Activated naive CD4-positive, alpha-beta T cell treated with anti-CD3 and anti-CD28 coated beads for 36 hours (primary cell): ENCODE results near the gene SCMH1. TPM values are rescaled to one million over a fixed set of nuclear protein-coding genes. Genes with fewer than 3 reads are reported as not detected.

ENCODE experiments used
- CTCF ChIA-PET: fragments of 350-600 bp; sonication (Branson Sonifier 250); formaldehyde crosslinking; loops from one replicate; lab custom pipeline; 2021; ENCODE audit warnings: antibody characterized with exemption; lab: Charles Lee
- DNase-seq: peaks from one replicate; pipeline ENCODE4 v3.0.0-alpha.2; 2020
- H3K27ac Mint-ChIP-seq: one replicate; pipeline ENCODE4 v1.8.0; 2021; ENCODE audit warnings: mild to moderate bottlenecking, mixed read lengths
- H3K27me3 Mint-ChIP-seq: one replicate; pipeline ENCODE4 v1.8.0; 2021; ENCODE audit warnings: low read depth, mixed read lengths
- H3K36me3 Mint-ChIP-seq: one replicate; pipeline ENCODE4 v1.8.0; 2021; ENCODE audit warnings: low read depth, mixed read lengths
- H3K4me1 Mint-ChIP-seq: one replicate; pipeline ENCODE4 v1.8.0; 2021; ENCODE audit warnings: low read depth, mixed read lengths
- H3K4me3 Mint-ChIP-seq: one replicate; pipeline ENCODE4 v1.8.0; 2021; ENCODE audit warnings: mild to moderate bottlenecking, moderate library complexity, mixed read lengths
- H3K9me3 Mint-ChIP-seq: one replicate; pipeline ENCODE4 v1.8.0; 2021; ENCODE audit warnings: mixed read lengths
- intact Hi-C: fragments of 100-400 bp; cut with micrococcal nuclease; formaldehyde crosslinking; loops from one replicate; pipeline ENCODE4 v1.15.1; 2023
- total RNA-seq, 2 experiments: library from RNA; stranded (reverse); gene quantifications; one replicate each; pipeline ENCODE4 v1.2.3, GENCODE V29; 2021

The SCMH1 gene
- total RNA-seq, 2 experiments from 2014 or later: 17.8 to 20.7 TPM

GRCh38 chr1:41101950-41102607 lies 140.0 kb downstream of the SCMH1 start:
- DNase-seq: no peak
- CTCF ChIA-PET: no interaction called here
- peaks cover 9% of the 10 kb centered on the region for H3K36me3 Mint-ChIP-seq
- no peak overlapping the region for H3K4me3 Mint-ChIP-seq
- intact Hi-C loops: no loop called here
- no peaks in the 10 kb centered on the region for H3K27me3 Mint-ChIP-seq
- H3K9me3 Mint-ChIP-seq: no peaks in the 10 kb centered on the region
- H3K4me1 Mint-ChIP-seq: peaks cover 2% of the 10 kb centered on the region
- no peak overlapping the region for H3K27ac Mint-ChIP-seq

- Mint-ChIP-seq H3K27me3 (no peaks in the 10 kb centered on the region), H3K27ac (no peak overlapping the region), H3K4me3 (no peak overlapping the region), H3K4me1 (peaks cover 2% of the 10 kb centered on the region), H3K9me3 (no peaks in the 10 kb centered on the region), H3K36me3 (peaks cover 7% of the 10 kb centered on the region)
- intact Hi-C loops: no loop called here
- CTCF ChIA-PET: no interaction called here
- DNase-seq: no peak
Measured at GRCh38 chr1:41101076-41101475, 141.0 kb downstream of the SCMH1 start.

- H3K9me3 Mint-ChIP-seq: no peaks in the 10 kb centered on the region
- H3K4me1 Mint-ChIP-seq: peaks cover 2% of the 10 kb centered on the region
- peaks cover 7% of the 10 kb centered on the region for H3K36me3 Mint-ChIP-seq
- H3K4me3 Mint-ChIP-seq: no peak overlapping the region
- H3K27me3 Mint-ChIP-seq: no peaks in the 10 kb centered on the region
- H3K27ac Mint-ChIP-seq: no peak overlapping the region
- CTCF ChIA-PET: no interaction called here
- intact Hi-C loops: no loop called here
- DNase-seq: no peak
Measured at GRCh38 chr1:41100170-41100569, 141.9 kb downstream of the SCMH1 start.

- Mint-ChIP-seq H3K9me3 (no peaks in the 10 kb centered on the region), H3K27ac (no peak overlapping the region), H3K4me3 (no peak overlapping the region), H3K4me1 (peaks cover 2% of the 10 kb centered on the region), H3K36me3 (peaks cover 10% of the 10 kb centered on the region), H3K27me3 (no peaks in the 10 kb centered on the region)
- DNase-seq: no peak
- CTCF ChIA-PET: no interaction called here
- intact Hi-C loops: no loop called here
Measured at GRCh38 chr1:41098730-41099460, 143.2 kb downstream of the SCMH1 start.

GRCh38 chr1:41097105-41097504 lies 145.0 kb downstream of the SCMH1 start:
- Mint-ChIP-seq H3K9me3 (no peaks in the 10 kb centered on the region), H3K36me3 (peaks cover 9% of the 10 kb centered on the region), H3K27me3 (no peaks in the 10 kb centered on the region), H3K27ac (no peak overlapping the region), H3K4me1 (peaks cover 2% of the 10 kb centered on the region), H3K4me3 (no peak overlapping the region)
- intact Hi-C loops: no loop called here
- DNase-seq: no peak
- CTCF ChIA-PET: no interaction called here

DNA sequence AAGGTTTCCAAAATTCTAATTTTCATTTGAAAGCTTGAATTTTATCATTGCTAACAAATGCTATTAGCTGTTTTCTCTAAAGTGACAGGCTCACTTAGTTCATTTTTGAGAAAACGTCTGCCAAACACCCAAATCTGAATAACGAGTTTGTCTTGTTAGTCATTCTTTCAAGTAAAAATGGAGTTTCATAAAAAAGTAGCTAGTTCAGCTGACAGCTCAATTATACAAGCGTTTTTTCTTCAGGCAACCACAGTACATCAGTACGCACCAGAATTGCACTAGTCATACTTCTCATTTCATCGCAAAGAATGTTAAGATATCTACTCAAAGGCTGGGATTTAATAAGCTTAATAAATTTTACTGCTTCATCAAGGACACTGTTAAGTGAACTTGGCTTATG lies 148.3 kb downstream of the SCMH1 start:
- H3K27me3 Mint-ChIP-seq: no peaks in the 10 kb centered on the region
- no peak overlapping the region for H3K4me3 Mint-ChIP-seq
- intact Hi-C loops: no loop called here
- H3K27ac Mint-ChIP-seq: no peak overlapping the region
- no peak for DNase-seq
- H3K36me3 Mint-ChIP-seq: peaks cover 6% of the 10 kb centered on the region
- no peaks in the 10 kb centered on the region for H3K9me3 Mint-ChIP-seq
- CTCF ChIA-PET: interaction anchor here (0.9 kb wide), 1 partner anchor 17 kb away, joined by 3 read pairs; no protein-coding TSS in a partner anchor
- no peaks in the 10 kb centered on the region for H3K4me1 Mint-ChIP-seq

GRCh38 chr1:41086921-41087320 lies 155.2 kb downstream of the SCMH1 start:
- intact Hi-C loops: no loop called here
- DNase-seq: no peak
- Mint-ChIP-seq H3K36me3 (peaks cover 8% of the 10 kb centered on the region), H3K4me3 (no peak overlapping the region), H3K27ac (no peak overlapping the region), H3K27me3 (no peaks in the 10 kb centered on the region), H3K4me1 (no peaks in the 10 kb centered on the region), H3K9me3 (no peaks in the 10 kb centered on the region)
- CTCF ChIA-PET: interaction anchor here (0.6 kb wide), 1 partner anchor 301 kb away, joined by 3 read pairs; no protein-coding TSS in a partner anchor

GRCh38 chr1:41078616-41079015 lies 163.5 kb downstream of the SCMH1 start:
- DNase-seq: no peak
- peaks cover 8% of the 10 kb centered on the region for H3K36me3 Mint-ChIP-seq
- CTCF ChIA-PET: no interaction called here
- intact Hi-C loops: no loop called here
- H3K27me3 Mint-ChIP-seq: no peaks in the 10 kb centered on the region
- H3K9me3 Mint-ChIP-seq: peaks cover 5% of the 10 kb centered on the region
- H3K4me1 Mint-ChIP-seq: peaks cover 1% of the 10 kb centered on the region
- no peak overlapping the region for H3K4me3 Mint-ChIP-seq
- H3K27ac Mint-ChIP-seq: no peak overlapping the region

GRCh38 chr1:41078193-41078592 lies 163.9 kb downstream of the SCMH1 start:
- Mint-ChIP-seq H3K27me3 (no peaks in the 10 kb centered on the region), H3K36me3 (peaks cover 12% of the 10 kb centered on the region), H3K4me3 (no peak overlapping the region), H3K27ac (no peak overlapping the region), H3K9me3 (peaks cover 5% of the 10 kb centered on the region), H3K4me1 (peaks cover 3% of the 10 kb centered on the region)
- no peak for DNase-seq
- intact Hi-C loops: no loop called here
- CTCF ChIA-PET: no interaction called here

GRCh38 chr1:41073971-41074370 lies 168.1 kb downstream of the SCMH1 start:
- intact Hi-C loops: no loop called here
- Mint-ChIP-seq H3K4me3 (no peak overlapping the region), H3K36me3 (peaks cover 17% of the 10 kb centered on the region), H3K4me1 (peaks cover 3% of the 10 kb centered on the region), H3K9me3 (peaks cover 5% of the 10 kb centered on the region), H3K27ac (no peak overlapping the region), H3K27me3 (no peaks in the 10 kb centered on the region)
- CTCF ChIA-PET: interaction anchor here (0.6 kb wide), 3 partner anchors 11 to 550 kb away, joined by 3 to 4 read pairs (median 4); no protein-coding TSS in a partner anchor
- DNase-seq: no peak

DNA sequence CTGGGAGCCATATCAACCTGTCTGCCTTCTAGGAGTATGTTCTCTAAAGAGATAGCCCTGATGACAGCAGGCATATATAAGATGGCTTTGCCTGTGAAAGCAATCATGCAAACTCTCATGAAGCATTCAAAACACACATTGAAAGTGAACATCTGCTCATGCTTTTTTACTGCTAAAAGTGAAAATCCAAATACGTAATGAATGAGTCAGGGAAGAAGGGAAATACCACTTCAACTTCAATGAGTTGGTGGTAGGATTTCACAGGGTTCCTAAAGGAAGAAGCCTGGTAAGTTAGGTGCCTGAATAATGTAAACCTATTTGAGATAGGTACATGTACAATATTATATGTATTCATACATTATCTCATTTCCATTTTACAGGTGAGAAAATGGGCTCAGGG lies 170.1 kb downstream of the SCMH1 start:
- peaks cover 3% of the 10 kb centered on the region for H3K4me1 Mint-ChIP-seq
- H3K9me3 Mint-ChIP-seq: no peaks in the 10 kb centered on the region
- H3K27ac Mint-ChIP-seq: no peak overlapping the region
- intact Hi-C loops: no loop called here
- CTCF ChIA-PET: no interaction called here
- H3K4me3 Mint-ChIP-seq: no peak overlapping the region
- no peaks in the 10 kb centered on the region for H3K27me3 Mint-ChIP-seq
- no peak for DNase-seq
- peaks cover 19% of the 10 kb centered on the region for H3K36me3 Mint-ChIP-seq

GRCh38 chr1:41056907-41057306 lies 185.2 kb downstream of the SCMH1 start:
- no peaks in the 10 kb centered on the region for H3K27me3 Mint-ChIP-seq
- DNase-seq: no peak
- intact Hi-C loops: no loop called here
- no peaks in the 10 kb centered on the region for H3K4me1 Mint-ChIP-seq
- H3K9me3 Mint-ChIP-seq: no peaks in the 10 kb centered on the region
- no peak overlapping the region for H3K27ac Mint-ChIP-seq
- H3K36me3 Mint-ChIP-seq: peaks cover 24% of the 10 kb centered on the region
- CTCF ChIA-PET: no interaction called here
- no peak overlapping the region for H3K4me3 Mint-ChIP-seq

GRCh38 chr1:41053316-41053715 lies 188.8 kb downstream of the SCMH1 start:
- DNase-seq: no peak
- CTCF ChIA-PET: interaction anchor here (1.1 kb wide), 1 partner anchor 100 kb away, joined by 3 read pairs; no protein-coding TSS in a partner anchor
- no peaks in the 10 kb centered on the region for H3K27me3 Mint-ChIP-seq

More at GRCh38 chr1:41053316-41053715, 188.8 kb downstream of the SCMH1 start:
- Mint-ChIP-seq H3K4me3 (no peak overlapping the region), H3K36me3 (peaks cover 19% of the 10 kb centered on the region), H3K9me3 (no peaks in the 10 kb centered on the region), H3K27ac (no peak overlapping the region), H3K4me1 (no peaks in the 10 kb centered on the region)
- intact Hi-C loops: no loop called here
